GM23248 (cell line): Measurements from ENCODE around the gene MYO1D.

Experiments used
- EZH2 ChIP-seq: fragments of 200-600 bp; sonication (generic); IDR thresholded peaks from 2 replicates; pipeline ENCODE4 v1.6.1; 2018; ENCODE audit warnings: antibody characterized with exemption, mild to moderate bottlenecking; ENCODE audit not compliant: insufficient read depth, poor library complexity, severe bottlenecking
- EZH2phosphoT487 ChIP-seq: fragments of 200-600 bp; sonication (generic); IDR thresholded peaks from 2 replicates; pipeline ENCODE4 v1.6.1; 2018; ENCODE audit warnings: antibody characterized with exemption, moderate library complexity, mild to moderate bottlenecking, low read depth; ENCODE audit not compliant: insufficient read depth

DNA sequence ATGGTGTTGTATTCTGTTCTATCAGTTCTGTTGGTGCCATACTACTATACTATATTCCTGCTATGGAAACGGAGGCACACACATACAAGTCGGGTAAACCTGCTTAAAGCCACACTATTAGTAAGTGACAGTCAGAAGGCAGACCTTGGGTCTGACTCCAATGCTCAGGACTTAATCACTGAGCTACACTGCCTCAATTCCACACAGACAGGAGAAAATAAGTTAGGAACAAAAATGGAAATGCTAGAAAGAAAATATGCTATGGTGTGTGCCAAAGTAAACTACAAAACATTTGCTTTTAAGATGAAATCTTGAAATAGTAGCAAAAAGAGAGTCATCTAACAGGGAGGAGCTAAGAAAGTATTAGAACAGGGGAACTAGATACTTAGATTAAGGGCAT, 48.1 kb downstream of the MYO1D start:
- TF ChIP-seq EZH2 (no peak), EZH2phosphoT487 (no peak)
